NCI-H510A (cell line): Measurements from ENCODE around the gene PLAAT5.
"Not testable (repeated sequence)": the region's sequence is repeated elsewhere in the genome, so short reads cannot be mapped to it uniquely, and the experiment has no call there.

Experiments
- DNase-seq: peaks from one replicate; lab custom pipeline; 2025; lab: John Stamatoyannopoulos, UW

The PLAAT5 gene, protein sequence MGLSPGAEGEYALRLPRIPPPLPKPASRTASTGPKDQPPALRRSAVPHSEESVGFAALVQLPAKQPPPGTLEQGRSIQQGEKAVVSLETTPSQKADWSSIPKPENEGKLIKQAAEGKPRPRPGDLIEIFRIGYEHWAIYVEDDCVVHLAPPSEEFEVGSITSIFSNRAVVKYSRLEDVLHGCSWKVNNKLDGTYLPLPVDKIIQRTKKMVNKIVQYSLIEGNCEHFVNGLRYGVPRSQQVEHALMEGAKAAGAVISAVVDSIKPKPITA

DNA sequence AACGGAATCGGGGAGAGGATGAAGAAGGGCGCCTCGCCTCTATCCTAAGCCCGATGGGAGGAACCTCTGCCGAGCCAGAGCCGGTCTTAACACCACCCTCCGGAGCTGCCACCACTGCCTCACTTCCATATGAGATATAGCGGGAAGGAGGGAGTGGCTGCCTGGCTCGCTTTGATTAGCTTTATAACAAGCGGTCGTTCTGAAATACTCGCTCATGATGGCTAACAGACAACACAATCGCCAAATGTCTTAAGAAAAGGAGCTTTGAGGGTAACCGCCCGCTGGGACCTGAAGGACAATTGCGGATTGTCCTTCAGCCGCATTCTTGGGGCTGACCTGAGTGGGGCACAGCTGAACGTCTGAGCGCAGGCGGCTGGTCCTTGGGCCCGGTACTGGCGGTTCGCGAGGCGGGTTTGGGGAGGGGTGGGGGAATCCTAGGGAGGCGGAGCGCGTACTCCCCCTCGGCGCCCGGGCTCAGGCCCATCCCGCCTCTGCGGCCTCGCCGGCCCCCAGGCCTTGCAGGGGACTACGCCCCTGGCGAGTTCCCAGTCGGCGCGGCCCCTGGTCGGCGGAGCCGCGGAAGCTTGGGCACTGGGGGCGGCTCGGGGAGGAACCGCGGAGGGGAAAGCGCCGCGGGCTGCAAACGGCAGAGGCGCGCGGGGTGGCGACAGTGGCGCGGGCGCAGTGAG, at the start of gene PLAAT5:
PLAAT5 (minus strand) TSS at position 617 of the 689 bp plus-strand sequence; CDS start at position 484, 133 bp downstream.
- DNase-seq, result no peak

DNA sequence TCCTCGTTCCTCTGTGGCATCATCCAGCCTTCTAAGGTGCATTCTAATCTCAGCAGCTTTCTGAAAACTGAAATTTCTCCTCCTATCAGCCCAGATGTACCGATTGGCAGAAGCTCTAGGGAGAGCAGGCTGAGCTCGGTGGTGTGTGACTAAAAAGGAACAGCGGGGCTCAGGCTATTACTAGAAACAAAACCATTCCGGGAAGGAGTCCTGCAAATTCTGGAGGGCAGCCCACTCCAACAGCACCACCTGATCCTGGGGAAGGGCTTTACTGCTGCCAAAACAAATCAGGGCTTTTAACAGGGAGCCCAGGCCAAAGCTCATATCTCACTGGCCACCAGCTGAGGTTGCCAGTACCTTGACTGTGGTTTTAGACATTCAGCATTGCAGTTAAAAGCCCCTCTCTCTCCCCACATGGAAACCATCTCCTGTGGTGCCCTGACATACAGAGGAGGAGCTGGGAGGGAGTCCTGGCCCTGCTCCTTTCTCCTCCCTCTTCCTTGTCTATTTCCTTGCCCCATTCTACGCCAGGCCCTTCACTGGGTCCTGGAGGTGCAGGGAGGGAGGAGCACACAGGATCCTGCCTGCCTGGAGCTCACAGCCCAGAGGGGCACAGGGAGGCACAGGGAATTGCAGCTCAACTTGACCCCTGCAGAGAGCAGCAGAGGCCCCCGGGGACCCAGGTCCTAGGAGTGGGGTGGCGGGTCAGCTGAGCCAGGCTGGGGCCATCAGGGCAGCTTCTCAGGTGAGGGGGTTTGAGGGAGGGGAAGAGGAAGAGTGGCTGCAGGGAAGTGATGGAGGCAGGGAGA, 46.5 kb upstream of the PLAAT5 start:
- no peak for DNase-seq

DNA sequence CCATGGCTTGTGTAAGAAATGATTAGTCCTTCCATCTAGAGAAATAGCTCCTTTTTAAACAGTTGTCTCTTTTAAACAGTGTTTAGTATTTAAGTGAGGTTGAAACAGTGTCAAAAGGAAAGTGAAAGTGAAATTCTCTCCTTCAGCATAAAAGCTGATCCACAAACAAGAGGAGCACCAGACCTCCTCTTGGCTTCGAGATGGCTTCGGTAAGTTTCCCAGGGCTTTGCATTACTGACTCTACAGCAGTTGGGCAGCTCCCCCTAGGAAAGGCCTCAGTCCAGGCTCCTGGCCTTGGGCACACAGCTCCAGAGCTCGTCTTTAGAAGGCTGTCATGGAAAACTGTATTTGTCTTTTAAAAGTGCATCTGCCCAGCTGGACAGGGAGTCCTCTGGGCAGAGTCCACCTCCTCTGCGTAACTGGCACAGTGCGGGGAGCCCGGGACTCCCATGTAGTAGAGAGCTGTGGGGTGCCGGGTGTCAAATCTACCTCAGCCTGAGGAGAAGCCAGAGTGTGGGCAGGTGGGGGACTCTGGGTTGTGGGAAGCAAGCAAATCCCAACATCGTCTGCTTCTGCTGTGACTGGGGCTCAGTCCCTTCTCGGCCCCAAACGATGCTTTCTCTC, 45.8 kb upstream of the PLAAT5 start, which contains the start of gene PLAAT4:
PLAAT4 (plus strand) TSS at position 140 of the 624 bp plus-strand sequence; CDS start at position 201, 61 bp downstream.
- no peak for DNase-seq

DNA sequence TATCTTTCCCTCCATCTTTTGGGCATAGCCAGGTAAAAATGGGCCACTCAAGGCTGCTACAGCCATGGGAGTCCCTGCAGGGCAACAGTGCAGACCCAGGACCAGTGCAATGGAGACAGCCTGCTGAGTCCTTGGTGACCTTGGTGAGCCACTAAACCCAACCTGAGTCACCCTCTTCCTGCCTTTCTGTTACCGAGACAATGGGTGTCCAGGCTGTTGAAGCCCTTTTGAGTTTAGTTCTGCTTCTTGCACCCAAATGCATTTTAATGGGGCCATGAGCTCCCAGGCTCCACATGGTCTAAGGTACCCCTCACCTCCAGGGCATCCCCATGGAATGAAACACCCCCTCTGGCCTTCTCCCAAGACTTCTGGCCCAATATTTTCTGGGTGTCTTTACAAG, 44.8 kb upstream of the PLAAT5 start:
- DNase-seq, result no peak

DNA sequence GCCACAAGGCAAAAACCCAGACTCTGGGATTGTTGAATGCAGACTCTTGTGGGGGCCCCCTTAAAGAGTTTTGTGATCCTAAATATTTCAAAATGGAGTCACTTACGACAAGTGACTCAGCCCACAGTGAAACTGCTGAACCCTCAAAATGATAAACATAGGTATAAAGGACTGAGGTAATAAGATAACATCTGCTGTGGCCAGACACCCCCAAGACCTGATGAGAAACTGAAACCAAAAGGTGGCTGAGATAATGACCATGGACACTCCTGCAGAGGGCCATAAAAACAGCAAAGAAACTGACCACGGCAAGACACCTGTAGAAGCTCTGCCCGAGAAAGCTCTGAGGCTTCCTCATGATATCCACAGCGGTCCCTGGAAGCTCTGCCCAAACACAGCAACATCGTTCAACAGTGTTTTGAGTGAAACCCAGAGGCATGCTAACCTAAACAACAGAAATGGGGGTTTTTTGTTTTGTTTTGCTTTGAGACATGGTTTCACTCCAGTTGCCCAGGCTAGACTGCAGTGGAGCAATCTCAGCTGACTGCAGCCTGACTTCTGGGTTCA, 44.0 kb upstream of the PLAAT5 start:
- no peak for DNase-seq

DNA sequence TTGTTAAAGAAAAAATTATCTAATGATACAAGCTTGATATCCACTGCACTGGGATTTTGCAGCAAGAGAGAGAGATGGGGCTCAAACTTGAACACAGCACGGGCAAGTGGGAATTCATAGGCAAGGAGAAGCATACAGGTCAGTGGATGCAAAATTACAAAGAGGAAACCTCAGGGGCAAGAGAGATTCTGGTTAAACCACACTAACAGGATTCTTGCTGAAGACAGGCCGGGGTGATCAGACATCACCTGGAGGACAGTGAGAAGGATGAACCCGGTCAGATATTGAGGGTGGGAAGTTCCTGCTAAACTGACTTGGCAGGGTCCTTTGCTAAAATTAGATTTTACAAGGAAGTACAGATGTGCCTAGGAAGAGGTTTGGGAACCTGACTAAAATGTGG, 43.1 kb upstream of the PLAAT5 start:
- DNase-seq, result no peak

DNA sequence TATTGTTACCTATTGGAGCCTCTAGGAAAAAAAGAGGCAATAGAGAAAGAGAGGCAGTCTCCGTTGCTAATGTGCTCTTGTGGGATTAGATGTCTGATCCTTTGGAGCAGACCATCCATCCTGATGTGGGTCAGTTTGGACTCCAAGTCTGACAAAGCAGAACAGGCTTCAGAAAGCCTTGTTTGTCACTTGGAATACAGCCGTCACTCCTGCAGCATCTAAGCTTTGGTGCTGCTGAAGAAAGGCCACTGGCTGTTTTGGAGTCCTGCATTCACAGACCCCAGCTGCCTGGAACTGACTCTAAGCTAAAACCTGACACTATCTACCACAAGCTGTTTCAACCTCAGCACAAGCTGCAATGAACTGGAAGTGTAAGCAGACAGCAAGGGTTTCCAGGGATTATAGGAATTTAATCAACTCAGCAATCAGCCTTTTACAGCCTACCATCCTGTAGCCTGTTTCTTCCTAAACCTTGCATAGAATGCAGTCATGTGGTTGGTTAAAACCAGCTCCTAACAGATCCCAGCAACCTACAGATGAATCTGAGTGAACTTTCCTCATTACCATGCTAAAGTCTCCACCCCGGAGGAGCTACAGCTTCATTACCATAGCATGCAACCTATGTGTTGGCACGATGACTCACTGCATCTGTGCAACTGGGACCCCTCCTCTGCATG, 42.0 kb upstream of the PLAAT5 start:
- DNase-seq, result no peak

DNA sequence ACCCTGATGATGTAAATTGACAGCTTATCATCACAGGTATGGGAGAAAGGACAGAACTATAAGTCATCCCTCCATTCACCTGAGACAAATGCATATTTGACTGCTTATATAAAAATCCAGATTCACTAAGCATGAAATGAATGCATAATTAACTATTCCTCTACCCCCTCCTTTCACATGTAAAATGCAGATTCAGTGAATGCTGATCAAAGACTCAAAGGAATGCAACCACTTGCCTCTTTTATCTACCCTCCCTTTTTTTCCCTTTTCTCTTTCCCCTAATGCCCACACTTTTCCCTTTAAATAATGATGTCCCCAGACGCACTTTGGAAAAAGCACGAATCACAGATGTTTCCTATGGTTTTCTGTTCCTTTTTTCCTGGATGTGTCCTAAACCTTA, 41.1 kb upstream of the PLAAT5 start:
- DNase-seq, result no peak

DNA sequence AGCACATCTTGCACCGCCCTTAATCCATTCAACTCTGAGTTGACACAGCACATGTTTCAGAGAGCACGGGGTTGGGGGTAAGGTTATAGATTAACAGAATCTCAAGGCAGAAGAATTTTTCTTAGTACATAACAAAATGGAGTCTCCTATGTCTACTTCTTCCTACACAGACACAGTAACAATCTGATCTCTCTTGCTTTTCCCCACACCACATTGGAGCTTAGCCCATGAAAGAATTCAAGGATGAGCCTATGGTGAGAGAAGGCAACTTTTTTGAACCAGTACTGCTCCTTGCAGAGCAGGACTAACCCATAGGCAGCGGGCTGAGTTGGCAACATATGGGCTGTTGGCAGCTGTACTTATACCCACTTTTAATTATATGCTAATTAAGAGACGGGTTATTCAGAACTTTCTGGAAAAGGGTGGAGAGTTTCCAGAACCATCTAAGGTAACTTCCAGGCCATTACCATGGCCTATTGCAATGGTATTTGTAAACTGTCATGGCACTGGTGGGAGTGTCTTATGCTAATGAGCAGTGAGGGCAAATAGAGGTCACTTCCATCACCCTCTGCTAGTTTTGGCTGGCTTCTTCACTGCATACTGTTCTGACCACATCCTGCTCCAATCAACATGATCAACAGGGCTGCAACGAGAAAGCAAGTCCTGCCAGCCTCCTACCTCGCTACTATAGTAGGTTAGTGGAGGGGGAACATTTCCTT, 40.3 kb upstream of the PLAAT5 start:
- DNase-seq, result not testable (repeated sequence)

DNA sequence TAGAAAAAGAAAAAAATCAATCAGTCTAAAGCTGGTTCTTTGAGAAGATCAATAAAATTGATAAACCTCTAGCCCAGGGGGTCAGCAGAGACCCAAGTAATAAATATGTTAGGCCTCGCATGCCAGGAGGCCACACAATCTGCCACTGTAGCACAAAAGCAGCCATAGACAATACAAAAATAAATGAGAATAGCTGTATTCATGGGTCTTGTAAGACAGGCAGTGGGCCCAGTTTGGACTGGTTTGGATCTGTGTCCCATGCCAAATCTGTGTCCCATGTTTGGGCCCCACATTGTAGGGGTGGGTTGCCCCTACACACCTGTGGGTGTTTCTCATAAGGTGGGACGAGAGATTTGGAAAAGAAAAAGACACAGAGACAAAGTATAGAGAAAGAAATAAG, 39.1 kb upstream of the PLAAT5 start:
- no peak for DNase-seq

DNA sequence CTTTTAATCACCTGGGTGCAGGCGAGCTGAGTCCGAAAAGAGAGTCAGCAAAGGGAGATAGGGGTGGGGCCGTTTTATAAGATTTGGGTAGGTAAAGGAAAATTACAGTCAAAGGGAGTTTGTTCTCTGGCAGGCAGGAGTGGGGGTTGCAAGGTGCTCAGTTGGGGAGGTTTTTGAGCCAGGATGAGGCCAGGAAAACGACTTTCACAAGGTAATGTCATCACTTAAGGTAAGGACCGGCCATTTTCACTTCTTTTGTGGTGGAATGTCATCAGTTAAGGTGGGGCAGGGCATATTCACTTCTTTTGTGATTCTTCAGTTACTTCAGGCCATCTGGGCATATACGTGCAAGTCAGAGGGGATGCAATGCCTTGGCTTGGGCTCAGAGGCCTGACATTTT, 38.4 kb upstream of the PLAAT5 start:
- not testable (repeated sequence) for DNase-seq

DNA sequence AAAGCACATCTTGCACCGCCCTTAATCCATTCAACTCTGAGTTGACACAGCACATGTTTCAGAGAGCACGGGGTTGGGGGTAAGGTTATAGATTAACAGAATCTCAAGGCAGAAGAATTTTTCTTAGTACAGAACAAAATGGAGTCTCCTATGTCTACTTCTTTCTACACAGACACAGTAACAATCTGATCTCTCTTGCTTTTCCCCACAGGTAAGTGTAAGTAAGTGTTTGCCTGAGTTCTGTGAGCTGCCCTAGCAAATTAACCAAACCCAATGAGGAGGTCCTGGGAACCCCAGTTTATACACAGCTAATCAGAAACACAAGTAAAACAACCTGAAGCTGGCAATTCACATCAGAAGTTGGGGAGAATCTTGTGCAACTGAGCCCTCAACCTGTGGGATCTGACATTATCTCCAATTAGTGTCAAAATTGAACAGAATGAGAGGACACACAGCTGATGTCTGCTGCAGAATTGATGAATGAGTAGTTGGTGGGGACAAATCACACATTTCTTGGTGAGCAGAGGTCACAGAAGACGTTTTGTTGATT, 37.8 kb upstream of the PLAAT5 start:
- DNase-seq, result not testable (repeated sequence)

DNA sequence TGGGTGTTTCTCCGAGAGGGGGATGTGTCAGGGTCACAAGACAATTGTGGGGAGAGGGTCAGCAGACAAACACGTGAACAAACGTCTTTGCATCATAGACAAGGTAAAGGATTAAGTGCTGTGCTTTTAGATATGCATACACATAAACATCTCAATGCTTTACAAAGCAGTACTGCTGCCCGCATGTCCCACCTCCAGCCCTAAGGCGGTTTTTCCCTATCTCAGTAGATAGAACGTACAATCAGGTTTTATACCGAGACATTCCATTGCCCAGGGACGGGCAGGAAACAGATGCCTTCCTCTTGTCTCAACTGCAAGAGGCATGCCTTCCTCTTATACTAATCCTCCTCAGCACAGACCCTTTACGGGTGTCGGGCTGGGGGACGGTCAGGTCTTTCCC, 37.2 kb upstream of the PLAAT5 start:
- DNase-seq, result not testable (repeated sequence)

DNA sequence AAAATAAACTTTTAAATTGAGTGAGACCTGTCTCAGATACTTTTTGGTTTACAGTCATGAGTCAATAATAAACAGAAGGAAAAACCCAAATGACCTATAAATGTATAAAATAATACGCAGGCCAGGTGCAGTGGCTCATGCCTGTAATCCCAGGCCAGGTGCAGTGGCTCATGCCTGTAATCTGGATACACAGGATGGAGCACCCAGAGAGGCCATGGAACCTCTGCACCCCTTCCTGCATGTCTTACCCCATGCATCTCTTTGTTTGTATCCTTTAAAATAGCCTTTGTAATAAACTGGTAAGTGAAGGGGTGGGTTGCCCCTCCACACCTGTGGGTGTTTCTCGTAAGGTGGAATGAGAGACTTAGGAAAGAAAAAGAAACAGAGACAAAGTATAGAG, 36.7 kb upstream of the PLAAT5 start:
- DNase-seq, result no peak

DNA sequence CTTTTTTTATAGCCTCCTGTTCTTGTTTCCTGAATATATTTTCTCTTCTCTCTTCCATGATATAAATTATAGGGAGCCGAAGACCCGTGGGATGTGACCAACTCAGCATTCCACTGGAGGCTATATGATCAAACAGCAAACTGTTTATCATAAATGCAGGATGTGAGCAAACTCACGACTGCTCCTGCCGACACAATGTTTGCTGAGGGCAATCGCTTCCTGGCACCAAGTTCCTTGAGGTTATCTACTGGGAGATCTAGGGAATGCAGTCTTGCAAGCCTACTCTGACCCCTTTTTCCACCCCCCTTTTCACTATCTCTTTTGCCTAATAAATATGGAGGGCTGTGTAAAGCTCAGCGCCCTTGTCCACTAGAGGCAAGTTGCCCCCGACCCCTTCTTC, 32.2 kb upstream of the PLAAT5 start:
- no peak for DNase-seq

DNA sequence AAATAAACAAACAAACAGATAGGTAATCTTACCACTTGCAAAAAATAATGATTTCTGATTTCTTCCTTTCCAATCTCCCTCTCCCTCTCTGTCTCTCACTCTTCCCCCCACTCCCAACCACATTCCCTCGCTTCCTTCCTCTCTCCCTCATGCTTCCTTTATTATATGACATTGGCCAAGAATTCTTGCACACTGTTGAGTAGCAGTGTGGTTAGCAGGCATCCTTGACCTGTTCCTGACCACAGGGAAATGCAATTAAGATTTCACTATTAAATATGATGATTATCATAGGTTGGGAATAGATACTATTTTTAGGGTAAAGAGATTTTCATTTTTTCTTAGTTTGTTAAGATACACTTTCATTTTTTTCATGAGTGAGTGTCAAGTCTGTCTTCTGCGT, 30.9 kb upstream of the PLAAT5 start:
- no peak for DNase-seq

DNA sequence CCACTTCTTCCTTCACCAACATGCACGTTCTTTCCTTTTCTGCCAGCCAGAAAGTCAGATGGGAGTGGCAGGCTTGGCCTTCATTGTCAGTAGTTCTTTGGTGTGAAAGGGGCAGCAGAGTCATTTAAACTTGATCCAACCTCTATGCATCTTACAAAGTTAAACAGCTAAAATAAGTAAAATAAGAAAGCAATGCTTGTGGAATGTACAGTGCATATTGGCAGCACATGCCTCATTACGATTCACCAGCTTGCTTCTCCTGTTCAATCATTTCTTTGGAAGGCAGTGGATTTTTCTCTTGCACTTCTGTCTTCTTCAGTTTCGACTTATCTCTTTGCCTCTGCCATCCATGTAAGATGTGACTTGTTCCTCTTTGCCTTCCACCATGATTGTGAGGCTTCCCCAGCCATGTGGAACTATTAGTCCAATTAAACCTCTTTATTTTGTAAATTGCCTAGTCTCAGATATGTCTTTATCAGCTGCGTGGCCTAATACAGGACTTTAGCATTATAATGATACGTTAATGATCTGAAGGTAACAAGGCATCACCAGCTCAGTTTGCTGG, 29.7 kb upstream of the PLAAT5 start:
- DNase-seq, result no peak

DNA sequence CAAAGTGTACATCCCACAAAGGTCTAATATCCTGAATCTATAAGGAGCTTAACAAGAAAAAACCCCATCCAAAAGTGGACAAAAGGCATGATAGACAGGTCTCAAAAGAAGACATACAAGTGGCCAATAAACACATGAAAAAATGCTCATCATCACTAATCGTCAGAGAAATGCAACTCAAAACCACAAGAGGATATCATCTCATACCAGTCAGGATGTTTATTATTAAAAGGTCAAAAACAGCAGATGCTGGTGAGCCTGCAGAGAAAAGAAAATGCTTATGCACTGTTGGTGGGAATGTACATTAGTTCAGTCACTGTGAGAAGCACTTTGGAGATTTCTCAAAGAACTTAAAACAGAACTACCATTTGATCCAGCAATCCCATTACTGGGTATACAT, 27.6 kb upstream of the PLAAT5 start:
- no peak for DNase-seq

DNA sequence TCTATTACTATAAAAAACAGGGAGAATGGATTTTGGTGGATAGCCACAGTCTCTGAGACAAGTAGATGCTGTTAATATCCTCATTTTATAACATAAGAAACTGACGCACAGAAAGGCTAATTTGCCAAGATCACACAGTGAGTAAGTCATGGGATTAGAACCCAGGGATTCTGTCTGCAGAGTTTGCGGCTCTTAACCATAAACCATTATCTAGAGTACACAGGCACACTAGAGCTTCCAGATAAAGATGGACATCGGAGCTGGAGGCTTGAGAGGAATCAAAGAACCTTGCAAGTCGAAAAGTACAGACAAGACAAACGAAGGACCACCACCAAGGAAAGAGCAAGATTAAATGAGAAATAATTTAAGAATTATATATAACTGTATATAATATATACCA, 26.2 kb upstream of the PLAAT5 start:
- no peak for DNase-seq

DNA sequence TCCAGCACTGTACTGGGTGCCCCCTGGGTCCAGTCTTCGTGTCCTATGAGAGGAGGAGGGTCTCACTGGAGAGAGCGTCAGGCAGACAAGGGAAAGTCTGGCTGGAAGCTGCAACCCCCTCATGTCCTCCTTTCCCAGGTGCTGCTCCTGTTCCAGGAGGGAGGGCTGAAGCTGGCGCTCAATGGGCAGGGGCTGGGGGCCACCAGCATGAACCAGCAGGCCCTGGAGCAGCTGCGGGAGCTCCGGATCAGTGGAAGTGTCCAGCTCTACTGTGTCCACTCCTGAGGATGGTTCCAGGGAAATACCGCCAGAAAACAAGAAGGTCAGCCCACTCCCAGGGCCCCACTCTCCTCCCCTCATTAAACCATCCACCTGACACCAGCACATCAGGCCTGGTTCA, 25.1 kb upstream of the PLAAT5 start:
- no peak for DNase-seq
